ENCODE data around the gene RAB39B.

The RAB39B gene

DNA sequence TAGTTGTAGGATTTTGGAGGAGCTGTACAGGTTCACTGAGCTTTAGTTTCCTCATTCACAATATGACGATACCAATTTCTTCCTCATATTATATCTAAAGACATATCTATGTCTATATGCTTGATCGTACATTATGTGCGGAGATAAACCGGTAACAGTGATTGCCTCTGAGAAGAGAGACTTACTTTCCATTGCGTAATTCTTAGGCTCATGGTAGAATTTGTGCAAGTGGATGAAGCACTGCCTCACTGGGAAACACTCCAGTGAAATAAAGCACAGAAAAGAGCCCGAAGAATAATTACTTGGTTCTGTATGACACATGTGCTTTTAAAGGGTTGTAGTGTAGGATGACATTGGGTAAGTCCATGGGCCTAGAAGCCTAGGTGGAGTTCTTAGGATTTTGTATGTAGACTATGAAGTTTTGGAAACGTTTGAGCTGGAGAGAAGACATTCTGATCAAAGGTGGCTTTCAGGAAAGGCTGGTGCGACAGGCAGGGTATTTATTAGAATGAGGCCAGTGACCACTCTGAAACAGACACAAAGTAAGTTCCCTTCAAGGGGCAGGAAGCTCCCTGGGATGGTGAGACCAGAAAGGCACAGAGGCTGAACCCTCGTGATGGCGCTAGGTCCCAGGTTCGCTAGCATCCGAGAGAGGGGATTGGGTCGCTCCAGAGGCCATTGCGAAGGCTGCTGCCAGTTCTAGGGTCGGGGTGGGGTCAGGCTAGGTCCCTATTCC lies 48.7 kb downstream of the RAB39B start:
- peak; percentile 1 for DNase-seq

GRCh38 chrX:155213731-155214130 lies 50.6 kb downstream of the RAB39B start:
- DNase-seq: no peak

GRCh38 chrX:155211208-155211607 lies 53.1 kb downstream of the RAB39B start:
- no peak for DNase-seq

Data from retina (tissue), 1 donor.